ENCODE measurements around the gene TOMM20.

The TOMM20 gene

DNA sequence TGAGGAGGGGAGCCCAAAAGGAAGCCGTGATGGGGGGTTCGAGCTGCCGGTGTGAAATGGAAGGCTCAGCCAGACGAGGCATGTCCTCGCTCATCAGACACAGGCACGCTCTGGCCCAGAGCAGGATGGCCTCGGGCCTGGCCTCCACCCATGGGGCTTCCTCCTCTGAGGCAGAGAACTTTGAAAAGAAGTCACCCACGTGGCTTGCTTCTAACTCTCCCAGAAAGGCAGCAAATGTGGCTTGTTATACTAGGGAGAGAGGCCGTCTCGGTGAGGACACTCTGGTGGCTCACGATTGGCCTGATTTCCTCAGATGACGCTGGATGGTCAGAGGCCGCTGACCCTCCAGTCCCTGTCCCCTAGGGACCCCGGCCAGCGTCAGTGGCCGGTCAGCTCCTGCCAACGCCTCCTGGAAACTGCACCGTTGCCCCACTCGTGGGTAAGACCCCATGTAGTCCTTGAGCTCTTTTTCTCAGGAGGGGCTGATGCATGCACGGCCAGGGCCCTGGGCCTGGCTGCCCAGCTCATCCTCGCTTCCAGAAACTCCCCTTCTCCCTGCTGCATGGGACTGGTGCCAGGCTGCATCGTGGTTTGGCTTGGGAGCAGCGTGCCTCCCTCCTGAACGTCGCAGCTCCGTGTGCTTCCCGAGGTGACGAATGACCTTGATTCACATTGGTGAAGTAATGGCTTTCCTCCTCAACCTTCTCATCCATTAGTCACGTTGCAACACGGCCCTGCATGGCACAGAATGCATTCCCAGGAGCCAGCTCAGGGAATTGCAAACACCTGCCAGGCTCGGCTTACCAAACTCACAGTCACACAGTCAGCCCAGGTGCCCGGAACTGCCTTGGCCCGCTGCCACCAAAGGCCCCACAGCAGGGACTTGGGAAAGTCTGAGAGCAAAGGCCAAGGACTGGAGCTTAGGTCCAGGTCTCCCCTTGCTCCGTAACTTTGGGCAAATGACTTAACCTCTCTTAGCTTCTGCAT, 58.8 kb downstream of the TOMM20 start:
- Histone ChIP-seq H4K20me1 (ENCODE audit: control insufficient read depth, insufficient read depth, low read depth, low read length) (no peaks in the 10 kb centered on the region), H3K9me3 (ENCODE audit: control insufficient read depth, insufficient read depth, low read length) (no peaks in the 10 kb centered on the region), H3K36me3 (ENCODE audit: control insufficient read depth, low read length) (no peaks in the 10 kb centered on the region), H3K27me3 (ENCODE audit: control insufficient read depth, low read length) (no peaks in the 10 kb centered on the region), H3F3A (ENCODE audit: control insufficient read depth, insufficient read depth) (no peaks in the 10 kb centered on the region), H3K9me2 (replicated peaks; ENCODE audit: control insufficient read depth, low read length) (no peaks in the 10 kb centered on the region), H3K4me3 (ENCODE audit: low read length) (no peak overlapping the region), H3K79me2 (ENCODE audit: control insufficient read depth, low read length) (no peaks in the 10 kb centered on the region; the same call in 1 of the 2 replicates), H3K4me2 (ENCODE audit: low read length) (no peak overlapping the region), H3K27ac (ENCODE audit: low read depth, low read length) (no peak overlapping the region), H3K4me1 (ENCODE audit: control insufficient read depth, low read length) (peaks cover 9% of the 10 kb centered on the region)
- TF ChIP-seq CTCF (IDR thresholded peaks at IDR 0.05; ENCODE audit: low read depth, low read length, poor library complexity, severe bottlenecking) (no peak), EZH2phosphoT487 (IDR thresholded peaks at IDR 0.05; ENCODE audit: borderline replicate concordance, low read length) (no peak)

DNA sequence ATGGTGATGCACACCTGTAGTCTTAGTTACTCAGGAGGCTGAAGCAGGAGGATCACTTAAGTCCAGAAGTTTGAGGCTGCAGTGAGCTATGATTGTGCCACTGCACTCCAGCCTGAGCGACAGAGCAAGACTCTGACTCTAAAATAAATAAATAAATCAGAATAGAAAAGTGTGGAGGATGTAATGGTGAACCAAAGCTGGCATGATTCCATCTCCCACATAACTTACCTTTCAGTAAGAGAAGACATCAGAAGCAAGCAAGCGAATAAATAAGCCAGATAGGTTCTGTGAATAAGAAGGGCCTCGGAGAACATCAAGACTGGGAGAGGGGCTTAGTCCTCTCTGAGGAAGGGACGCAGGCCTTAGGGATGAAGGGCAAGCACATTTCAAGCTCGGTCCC, 59.5 kb downstream of the TOMM20 start:
- peaks cover 2% of the 10 kb centered on the region for H3K4me1 ChIP-seq (ENCODE audit: control insufficient read depth, low read length)
- no peaks in the 10 kb centered on the region for H3K9me3 ChIP-seq (ENCODE audit: control insufficient read depth, insufficient read depth, low read length)
- H3K4me3 ChIP-seq (ENCODE audit: low read length) = no peak overlapping the region
- H3K27ac ChIP-seq (ENCODE audit: low read depth, low read length) = no peak overlapping the region
- H4K20me1 ChIP-seq (ENCODE audit: control insufficient read depth, insufficient read depth, low read depth, low read length) = no peaks in the 10 kb centered on the region
- no peaks in the 10 kb centered on the region for H3F3A ChIP-seq (ENCODE audit: control insufficient read depth, insufficient read depth)
- no peaks in the 10 kb centered on the region; the same call in 1 of the 2 replicates for H3K79me2 ChIP-seq (ENCODE audit: control insufficient read depth, low read length)
- H3K9me2 ChIP-seq (replicated peaks; ENCODE audit: control insufficient read depth, low read length) = no peaks in the 10 kb centered on the region
- H3K27me3 ChIP-seq (ENCODE audit: control insufficient read depth, low read length) = no peaks in the 10 kb centered on the region
- TF ChIP-seq EZH2phosphoT487 (IDR thresholded peaks at IDR 0.05; ENCODE audit: borderline replicate concordance, low read length) (no peak), CTCF (IDR thresholded peaks at IDR 0.05; ENCODE audit: low read depth, low read length, poor library complexity, severe bottlenecking) (no peak)
- H3K4me2 ChIP-seq (ENCODE audit: low read length) = no peak overlapping the region
- no peaks in the 10 kb centered on the region for H3K36me3 ChIP-seq (ENCODE audit: control insufficient read depth, low read length)

- H3K27me3 ChIP-seq (ENCODE audit: control insufficient read depth, low read length) = no peaks in the 10 kb centered on the region
- no peak overlapping the region for H3K4me3 ChIP-seq (ENCODE audit: low read length)
- no peaks in the 10 kb centered on the region for H4K20me1 ChIP-seq (ENCODE audit: control insufficient read depth, insufficient read depth, low read depth, low read length)
- H3K4me2 ChIP-seq (ENCODE audit: low read length) = no peak overlapping the region
- no peaks in the 10 kb centered on the region for H3K9me3 ChIP-seq (ENCODE audit: control insufficient read depth, insufficient read depth, low read length)
- no peaks in the 10 kb centered on the region for H3K9me2 ChIP-seq (replicated peaks; ENCODE audit: control insufficient read depth, low read length)
- H3K4me1 ChIP-seq (ENCODE audit: control insufficient read depth, low read length) = peaks cover 2% of the 10 kb centered on the region
- H3K36me3 ChIP-seq (ENCODE audit: control insufficient read depth, low read length) = no peaks in the 10 kb centered on the region
- H3F3A ChIP-seq (ENCODE audit: control insufficient read depth, insufficient read depth) = no peaks in the 10 kb centered on the region
- no peak for TF ChIP-seq EZH2phosphoT487 (IDR thresholded peaks at IDR 0.05; ENCODE audit: borderline replicate concordance, low read length)
- TF ChIP-seq CTCF (IDR thresholded peaks at IDR 0.05; ENCODE audit: low read depth, low read length, poor library complexity, severe bottlenecking) = no peak
- no peak overlapping the region for H3K27ac ChIP-seq (ENCODE audit: low read depth, low read length)
- H3K79me2 ChIP-seq (ENCODE audit: control insufficient read depth, low read length) = no peaks in the 10 kb centered on the region
These were observed 60.2 kb downstream of the TOMM20 start for GRCh38 chr1:235068158-235069121.

Data from DOHH2 (cell line).